HG03097 (cell line): ENCODE data around the gene LMX1B.

Source experiments
- ATAC-seq: cut with Tn5 transposase; IDR thresholded peaks from one replicate; pipeline ENCODE4 v1.9.1; 2021; ENCODE audit not compliant: unreplicated experiment, low FRiP score

The LMX1B gene

GRCh38 chr9:126674365-126675146 is 60.8 kb downstream of the LMX1B start:
- no peak for ATAC-seq

- no peak for ATAC-seq
Measured at GRCh38 chr9:126675147-126675467, 61.4 kb downstream of the LMX1B start.

GRCh38 chr9:126676102-126676684 is 62.5 kb downstream of the LMX1B start:
- ATAC-seq, result no peak

- ATAC-seq, result no peak
Measured at GRCh38 chr9:126676685-126677143, 63.0 kb downstream of the LMX1B start.

- ATAC-seq, result no peak
Measured at GRCh38 chr9:126677188-126678084, 63.7 kb downstream of the LMX1B start.

- ATAC-seq, result no peak
Measured at GRCh38 chr9:126678989-126679388, 65.3 kb downstream of the LMX1B start.

- no peak for ATAC-seq
Measured at GRCh38 chr9:126681336-126681735, 67.6 kb downstream of the LMX1B start.

GRCh38 chr9:126682113-126682810 is 68.5 kb downstream of the LMX1B start:
- no peak for ATAC-seq

GRCh38 chr9:126682928-126683697 is 69.4 kb downstream of the LMX1B start:
- no peak for ATAC-seq

GRCh38 chr9:126683698-126684044 is 69.9 kb downstream of the LMX1B start:
- ATAC-seq, result no peak

- no peak for ATAC-seq
Measured at GRCh38 chr9:126684345-126684744, 70.6 kb downstream of the LMX1B start.

- ATAC-seq, result no peak
Measured at GRCh38 chr9:126684965-126685465, 71.3 kb downstream of the LMX1B start.

- no peak for ATAC-seq
Measured at GRCh38 chr9:126687930-126688461, 74.3 kb downstream of the LMX1B start.

GRCh38 chr9:126688617-126689016 is 74.9 kb downstream of the LMX1B start:
- no peak for ATAC-seq

- no peak for ATAC-seq
Measured at GRCh38 chr9:126689027-126689825, 75.5 kb downstream of the LMX1B start.

GRCh38 chr9:126690431-126691051 is 76.8 kb downstream of the LMX1B start:
- no peak for ATAC-seq

GRCh38 chr9:126692041-126692758 is 78.5 kb downstream of the LMX1B start:
- ATAC-seq, result no peak
